Measurements from ENCODE around the gene FGF8. TPM values are rescaled to one million over a fixed set of nuclear protein-coding genes. Genes with fewer than 3 reads are reported as not detected.

The FGF8 gene
- total RNA-seq, 2 donors from 2014 or later: 13.3 to 46.5 TPM

GRCh38 chr10:101732096-101732495, 43.8 kb downstream of the FGF8 start:
- DNase-seq: no peak
- Mint-ChIP-seq H3K27me3 (ENCODE audit: insufficient read depth) (peaks cover 9% of the 10 kb centered on the region), H3K9me3 (peaks cover 1% of the 10 kb centered on the region), H3K27ac (no peak overlapping the region), H3K4me1 (peaks cover 8% of the 10 kb centered on the region), H3K4me3 (no peak overlapping the region), H3K36me3 (ENCODE audit: low read depth) (no peaks in the 10 kb centered on the region)
- Histone ChIP-seq H3K9ac (ENCODE audit: extremely low read depth, low read length, poor library complexity, severe bottlenecking) (no peak overlapping the region), H3K27ac (ENCODE audit: low read depth, low read length) (no peak overlapping the region), H3K4me3 (ENCODE audit: low read length) (no peak overlapping the region), H3K36me3 (ENCODE audit: control insufficient read depth, insufficient read depth, low read length) (no peaks in the 10 kb centered on the region), H3K9me3 (ENCODE audit: control insufficient read depth, low read length) (no peaks in the 10 kb centered on the region), H3K27me3 (ENCODE audit: control insufficient read depth, insufficient read depth, low read length, poor library complexity, severe bottlenecking) (peaks cover 14% of the 10 kb centered on the region), H3K4me1 (ENCODE audit: control insufficient read depth, insufficient read depth, low read length) (no peaks in the 10 kb centered on the region)
- TF ChIP-seq CTCF (conservative IDR thresholded peaks at IDR 0.05): no peak
- WGBS, 2 experiments (ENCODE audit: insufficient coverage in 1 of 2, insufficient read length in 1 of 2): 62% methylated on average over 1 of the region's 1 CpG; no CpG with 5 or more reads in 1 of the 2 experiments

GRCh38 chr10:101726115-101726387, 49.9 kb downstream of the FGF8 start:
- H3K27me3 ChIP-seq (ENCODE audit: control insufficient read depth, insufficient read depth, low read length, poor library complexity, severe bottlenecking): no peaks in the 10 kb centered on the region
- Mint-ChIP-seq H3K27me3 (ENCODE audit: insufficient read depth) (no peaks in the 10 kb centered on the region), H3K9me3 (no peaks in the 10 kb centered on the region), H3K27ac (no peak overlapping the region), H3K36me3 (ENCODE audit: low read depth) (no peaks in the 10 kb centered on the region), H3K4me1 (peaks cover 31% of the 10 kb centered on the region), H3K4me3 (no peak overlapping the region)
- no peak for DNase-seq
- H3K36me3 ChIP-seq (ENCODE audit: control insufficient read depth, insufficient read depth, low read length): no peaks in the 10 kb centered on the region
- H3K9ac ChIP-seq (ENCODE audit: extremely low read depth, low read length, poor library complexity, severe bottlenecking): no peak overlapping the region
- H3K4me3 ChIP-seq (ENCODE audit: low read length): no peak overlapping the region
- no peaks in the 10 kb centered on the region for H3K9me3 ChIP-seq (ENCODE audit: control insufficient read depth, low read length)
- 92 to 100% methylated on average over 2 of the region's 2 CpGs for WGBS, 2 experiments (ENCODE audit: insufficient coverage in 1 of 2, insufficient read length in 1 of 2)
- H3K27ac ChIP-seq (ENCODE audit: low read depth, low read length): no peak overlapping the region
- TF ChIP-seq CTCF (conservative IDR thresholded peaks at IDR 0.05): no peak
- H3K4me1 ChIP-seq (ENCODE audit: control insufficient read depth, insufficient read depth, low read length): peaks cover 9% of the 10 kb centered on the region

GRCh38 chr10:101725296-101726114, 50.4 kb downstream of the FGF8 start:
- H3K36me3 ChIP-seq (ENCODE audit: control insufficient read depth, insufficient read depth, low read length): no peaks in the 10 kb centered on the region
- no peaks in the 10 kb centered on the region for H3K36me3 Mint-ChIP-seq (ENCODE audit: low read depth)
- no peaks in the 10 kb centered on the region for H3K9me3 ChIP-seq (ENCODE audit: control insufficient read depth, low read length)
- H3K4me1 ChIP-seq (ENCODE audit: control insufficient read depth, insufficient read depth, low read length): peaks cover 9% of the 10 kb centered on the region
- H3K4me3 Mint-ChIP-seq: no peak overlapping the region
- no peak overlapping the region for H3K27ac Mint-ChIP-seq
- H3K4me1 Mint-ChIP-seq: peaks cover 35% of the 10 kb centered on the region
- H3K9me3 Mint-ChIP-seq: no peaks in the 10 kb centered on the region
- H3K27ac ChIP-seq (ENCODE audit: low read depth, low read length): no peak overlapping the region
- DNase-seq: no peak
- no peak overlapping the region for H3K9ac ChIP-seq (ENCODE audit: extremely low read depth, low read length, poor library complexity, severe bottlenecking)
- no peak for TF ChIP-seq CTCF (conservative IDR thresholded peaks at IDR 0.05)
- no peak overlapping the region for H3K4me3 ChIP-seq (ENCODE audit: low read length)
- H3K27me3 ChIP-seq (ENCODE audit: control insufficient read depth, insufficient read depth, low read length, poor library complexity, severe bottlenecking): no peaks in the 10 kb centered on the region
- 83 to 89% methylated on average over 7 to 8 of the region's 8 CpGs for WGBS, 2 experiments (ENCODE audit: insufficient coverage in 1 of 2, insufficient read length in 1 of 2)
- H3K27me3 Mint-ChIP-seq (ENCODE audit: insufficient read depth): no peaks in the 10 kb centered on the region
